Astrocyte (in vitro differentiated cells and primary cell): ENCODE data around the gene MATN1.

Source experiments
- EZH2 ChIP-seq: IDR thresholded peaks from 2 replicates; pipeline ENCODE4 v1.6.1; 2012; ENCODE audit warnings: mild to moderate bottlenecking, low read length, inconsistent platforms; ENCODE audit not compliant: insufficient read depth
- TF ChIP-seq, protein P1 (sequence below): IDR thresholded peaks from 2 replicates; pipeline ENCODE4 v1.5.1; 2011; ENCODE audit warnings: low read depth, mild to moderate bottlenecking, inconsistent platforms, low read length, moderate library complexity; ENCODE audit not compliant: insufficient read depth

DNA sequence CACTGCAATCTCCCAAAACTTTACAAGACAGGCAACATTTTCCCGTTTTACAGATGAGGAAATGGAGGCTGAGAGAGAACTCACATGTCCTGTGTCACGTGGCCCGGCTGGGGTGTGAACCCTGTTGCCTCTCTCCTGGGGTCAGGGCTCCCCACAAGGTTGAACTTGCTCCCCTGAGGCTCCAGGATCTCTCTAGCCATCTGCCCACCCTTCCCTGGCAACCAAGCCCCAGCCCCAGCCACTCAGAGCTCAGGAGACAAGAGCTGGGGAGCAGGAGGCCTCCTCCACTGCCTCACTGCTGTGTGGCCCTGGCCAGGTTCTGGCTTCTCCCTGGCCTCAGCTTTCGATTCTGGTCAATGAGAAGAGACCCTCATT is 22.4 kb upstream of the MATN1 start:
- TF ChIP-seq, protein P1, sequence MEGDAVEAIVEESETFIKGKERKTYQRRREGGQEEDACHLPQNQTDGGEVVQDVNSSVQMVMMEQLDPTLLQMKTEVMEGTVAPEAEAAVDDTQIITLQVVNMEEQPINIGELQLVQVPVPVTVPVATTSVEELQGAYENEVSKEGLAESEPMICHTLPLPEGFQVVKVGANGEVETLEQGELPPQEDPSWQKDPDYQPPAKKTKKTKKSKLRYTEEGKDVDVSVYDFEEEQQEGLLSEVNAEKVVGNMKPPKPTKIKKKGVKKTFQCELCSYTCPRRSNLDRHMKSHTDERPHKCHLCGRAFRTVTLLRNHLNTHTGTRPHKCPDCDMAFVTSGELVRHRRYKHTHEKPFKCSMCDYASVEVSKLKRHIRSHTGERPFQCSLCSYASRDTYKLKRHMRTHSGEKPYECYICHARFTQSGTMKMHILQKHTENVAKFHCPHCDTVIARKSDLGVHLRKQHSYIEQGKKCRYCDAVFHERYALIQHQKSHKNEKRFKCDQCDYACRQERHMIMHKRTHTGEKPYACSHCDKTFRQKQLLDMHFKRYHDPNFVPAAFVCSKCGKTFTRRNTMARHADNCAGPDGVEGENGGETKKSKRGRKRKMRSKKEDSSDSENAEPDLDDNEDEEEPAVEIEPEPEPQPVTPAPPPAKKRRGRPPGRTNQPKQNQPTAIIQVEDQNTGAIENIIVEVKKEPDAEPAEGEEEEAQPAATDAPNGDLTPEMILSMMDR = no peak
- no peak for TF ChIP-seq EZH2
